GM19467 (cell line): ENCODE measurements around the gene MGAT4A.
"Not testable (repeated sequence)": the region's sequence is repeated elsewhere in the genome, so short reads cannot be mapped to it uniquely, and the experiment has no call there.

Experiments used
- ATAC-seq: cut with Tn5 transposase; IDR thresholded peaks from one replicate; pipeline ENCODE4 v1.9.1; 2021; ENCODE audit warnings: mild to moderate bottlenecking, moderate library complexity; ENCODE audit not compliant: unreplicated experiment

MGAT4A gene

GRCh38 chr2:98608962-98609604, 121.8 kb downstream of the MGAT4A start:
- no peak for ATAC-seq

GRCh38 chr2:98608116-98608961, 122.6 kb downstream of the MGAT4A start, which contains the start of the genes COA5 and UNC50:
Gene COA5, minus strand, starts transcription at chr2:98608512. Its CDS starts 107 bp downstream, at chr2:98608405.
Gene UNC50, plus strand, starts transcription at chr2:98608589. Its CDS starts 1,171 bp downstream, at chr2:98609760.
- ATAC-seq: peak; percentile 80

- no peak for ATAC-seq
These were observed 123.2 kb downstream of the MGAT4A start for GRCh38 chr2:98607741-98608115.

GRCh38 chr2:98607104-98607503, 123.8 kb downstream of the MGAT4A start:
- ATAC-seq: no peak

GRCh38 chr2:98606431-98606830, 124.5 kb downstream of the MGAT4A start:
- ATAC-seq: no peak

- no peak for ATAC-seq
These were observed 125.9 kb downstream of the MGAT4A start for GRCh38 chr2:98605076-98605475.

- no peak for ATAC-seq
These were observed 126.4 kb downstream of the MGAT4A start for GRCh38 chr2:98604547-98604946.

- peak; percentile 69 for ATAC-seq
These were observed 129.3 kb downstream of the MGAT4A start for GRCh38 chr2:98601532-98602132.

GRCh38 chr2:98598781-98599428, 132.0 kb downstream of the MGAT4A start:
- ATAC-seq: no peak

GRCh38 chr2:98594665-98595064, 136.3 kb downstream of the MGAT4A start:
- ATAC-seq: not testable (repeated sequence)

GRCh38 chr2:98592565-98592964, 138.4 kb downstream of the MGAT4A start:
- ATAC-seq: no peak

GRCh38 chr2:98589489-98589888, 141.4 kb downstream of the MGAT4A start:
- no peak for ATAC-seq

GRCh38 chr2:98588880-98589431, 142.0 kb downstream of the MGAT4A start:
- ATAC-seq: no peak

GRCh38 chr2:98586551-98587140, 144.3 kb downstream of the MGAT4A start:
- ATAC-seq: no peak

- ATAC-seq: no peak
These were observed 145.5 kb downstream of the MGAT4A start for GRCh38 chr2:98585386-98585785.

GRCh38 chr2:98583816-98584618, 146.9 kb downstream of the MGAT4A start:
- ATAC-seq: no peak

- no peak for ATAC-seq
These were observed 147.7 kb downstream of the MGAT4A start for GRCh38 chr2:98583276-98583675.

- ATAC-seq: no peak
These were observed 148.4 kb downstream of the MGAT4A start for GRCh38 chr2:98582523-98582922.

- ATAC-seq: no peak
These were observed 150.2 kb downstream of the MGAT4A start for GRCh38 chr2:98580656-98581284.
